ENCODE data around the gene ALAS1.

GRCh38 chr3:52190294-52191074, 7.5 kb upstream of the ALAS1 start:
- TF ChIP-seq MYC (IDR thresholded peaks at IDR 0.05; ENCODE audit: low read depth, low read length) (no peak), POLR2AphosphoS5 (IDR thresholded peaks at IDR 0.05; ENCODE audit: insufficient read depth, low read depth, low read length) (no peak), EZH2 (IDR thresholded peaks at IDR 0.05; ENCODE audit: borderline replicate concordance, low read depth, low read length, severe bottlenecking) (no peak), POLR2A (IDR thresholded peaks at IDR 0.05; ENCODE audit: low read depth, low read length) (no peak), GATA2 (IDR thresholded peaks at IDR 0.05; ENCODE audit: insufficient read depth, insufficient read length, low read depth, low read length) (no peak), FOS (IDR thresholded peaks at IDR 0.05; ENCODE audit: borderline replicate concordance, insufficient read depth, low read length) (no peak)
- TF ChIP-seq, protein P1, sequence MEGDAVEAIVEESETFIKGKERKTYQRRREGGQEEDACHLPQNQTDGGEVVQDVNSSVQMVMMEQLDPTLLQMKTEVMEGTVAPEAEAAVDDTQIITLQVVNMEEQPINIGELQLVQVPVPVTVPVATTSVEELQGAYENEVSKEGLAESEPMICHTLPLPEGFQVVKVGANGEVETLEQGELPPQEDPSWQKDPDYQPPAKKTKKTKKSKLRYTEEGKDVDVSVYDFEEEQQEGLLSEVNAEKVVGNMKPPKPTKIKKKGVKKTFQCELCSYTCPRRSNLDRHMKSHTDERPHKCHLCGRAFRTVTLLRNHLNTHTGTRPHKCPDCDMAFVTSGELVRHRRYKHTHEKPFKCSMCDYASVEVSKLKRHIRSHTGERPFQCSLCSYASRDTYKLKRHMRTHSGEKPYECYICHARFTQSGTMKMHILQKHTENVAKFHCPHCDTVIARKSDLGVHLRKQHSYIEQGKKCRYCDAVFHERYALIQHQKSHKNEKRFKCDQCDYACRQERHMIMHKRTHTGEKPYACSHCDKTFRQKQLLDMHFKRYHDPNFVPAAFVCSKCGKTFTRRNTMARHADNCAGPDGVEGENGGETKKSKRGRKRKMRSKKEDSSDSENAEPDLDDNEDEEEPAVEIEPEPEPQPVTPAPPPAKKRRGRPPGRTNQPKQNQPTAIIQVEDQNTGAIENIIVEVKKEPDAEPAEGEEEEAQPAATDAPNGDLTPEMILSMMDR (IDR thresholded peaks at IDR 0.05; ENCODE audit: extremely low read depth in 1 of 2, insufficient read depth in 1 of 2, low read depth in 1 of 2, low read length in 2 of 2) = no peak
- TF ChIP-seq, protein P2, sequence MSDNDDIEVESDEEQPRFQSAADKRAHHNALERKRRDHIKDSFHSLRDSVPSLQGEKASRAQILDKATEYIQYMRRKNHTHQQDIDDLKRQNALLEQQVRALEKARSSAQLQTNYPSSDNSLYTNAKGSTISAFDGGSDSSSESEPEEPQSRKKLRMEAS (IDR thresholded peaks at IDR 0.05; ENCODE audit: insufficient read depth, insufficient read length) = no peak
